Measurements from ENCODE around the gene PAIP2. TPM values are rescaled to one million over a fixed set of nuclear protein-coding genes. Genes with fewer than 3 reads are reported as not detected.

The PAIP2 gene
- total RNA-seq, 1 experiment from 2014 or later = 108 TPM

DNA sequence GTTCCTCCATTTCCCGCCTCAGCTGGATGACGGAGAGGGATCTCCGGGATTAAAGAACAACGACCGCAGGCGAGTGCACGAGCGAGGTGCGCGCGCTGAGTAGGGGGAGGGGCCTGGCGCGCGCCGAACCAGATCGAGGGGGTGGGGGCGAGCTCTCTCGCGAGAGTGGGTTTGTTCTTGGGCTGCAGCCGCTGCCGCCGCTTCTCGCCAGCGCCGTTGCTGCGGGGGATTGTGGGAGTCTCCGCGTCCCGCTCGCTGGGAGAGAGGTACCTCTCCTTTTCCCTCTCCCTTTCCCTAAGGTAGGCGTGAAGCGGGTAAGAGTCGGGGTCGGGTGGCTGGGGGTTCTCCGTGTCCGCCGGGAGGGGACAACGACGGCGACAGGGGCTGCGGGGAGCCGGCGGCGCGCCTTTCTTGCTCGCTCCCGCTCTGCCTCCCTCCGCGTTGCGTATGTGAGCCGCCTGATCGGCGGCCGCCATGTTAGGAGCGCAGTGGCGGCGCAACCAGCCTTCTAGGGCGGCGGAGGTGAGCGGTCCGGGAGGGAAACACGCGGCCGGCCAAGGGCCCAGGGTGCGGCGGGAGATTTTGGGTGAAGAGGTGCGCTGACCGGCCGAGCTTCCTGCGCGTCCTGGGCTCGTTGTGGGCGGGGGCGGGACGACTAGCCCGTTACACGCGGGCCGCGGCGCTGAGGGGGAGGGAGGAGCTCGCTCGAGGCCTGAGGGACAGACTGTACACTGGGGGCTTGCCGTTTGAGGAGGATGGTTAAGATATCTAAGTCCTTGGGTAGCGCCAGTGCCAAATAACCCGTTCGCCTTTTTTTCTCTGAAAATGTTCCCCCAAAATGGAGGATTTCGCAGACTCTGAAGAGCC lies 47.9 kb upstream of the PAIP2 start, which contains the start of gene MATR3 (continued):
- TF ChIP-seq POLR2AphosphoS5 (IDR thresholded peaks at IDR 0.05; ENCODE audit: low read depth, low read length) (peak; percentile 96), EGR1 (IDR thresholded peaks at IDR 0.05; ENCODE audit: low read depth) (no peak), ELF1 (IDR thresholded peaks at IDR 0.05; ENCODE audit: borderline replicate concordance, low read depth) (no peak), FOSL1 (IDR thresholded peaks at IDR 0.05; ENCODE audit: low read depth) (no peak), YY1 (IDR thresholded peaks at IDR 0.05; ENCODE audit: extremely low read depth, insufficient replicate concordance, low read depth, low read length) (peak; percentile 87), POLR2A (IDR thresholded peaks at IDR 0.05; ENCODE audit: borderline replicate concordance, extremely low read depth, insufficient read depth, insufficient read length) (peak; percentile 81), EZH2 (IDR thresholded peaks at IDR 0.05) (no peak), ZBTB33 (IDR thresholded peaks at IDR 0.05; ENCODE audit: extremely low read depth, insufficient replicate concordance, low read length) (peak; percentile 97)
- TF ChIP-seq, protein P1, sequence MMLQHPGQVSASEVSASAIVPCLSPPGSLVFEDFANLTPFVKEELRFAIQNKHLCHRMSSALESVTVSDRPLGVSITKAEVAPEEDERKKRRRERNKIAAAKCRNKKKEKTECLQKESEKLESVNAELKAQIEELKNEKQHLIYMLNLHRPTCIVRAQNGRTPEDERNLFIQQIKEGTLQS (IDR thresholded peaks at IDR 0.05) = no peak

Data from HCT116 (cell line).